ENCODE measurements around the gene RAB3C.
A peak's percentile ranks its signal among the peaks of the same experiment; 100 is the strongest.

The RAB3C gene

GRCh38 chr5:58893551-58893950 lies 310.7 kb downstream of the RAB3C start:
- no peak for TF ChIP-seq CTCF (conservative IDR thresholded peaks at IDR 0.05)
- no peak overlapping the region for H3K27ac ChIP-seq

GRCh38 chr5:58898006-58898405 lies 315.1 kb downstream of the RAB3C start:
- TF ChIP-seq CTCF (conservative IDR thresholded peaks at IDR 0.05): no peak
- no peak overlapping the region for H3K27ac ChIP-seq

GRCh38 chr5:58898538-58898937 lies 315.7 kb downstream of the RAB3C start:
- TF ChIP-seq CTCF (conservative IDR thresholded peaks at IDR 0.05): no peak
- no peak overlapping the region for H3K27ac ChIP-seq

- TF ChIP-seq CTCF (conservative IDR thresholded peaks at IDR 0.05): no peak
- no peak overlapping the region for H3K27ac ChIP-seq
Measured at GRCh38 chr5:58901271-58901670, 318.4 kb downstream of the RAB3C start.

- no peak overlapping the region for H3K27ac ChIP-seq
- no peak for TF ChIP-seq CTCF (conservative IDR thresholded peaks at IDR 0.05)
Measured at GRCh38 chr5:58902305-58902704, 319.4 kb downstream of the RAB3C start.

GRCh38 chr5:58902765-58903164 lies 319.9 kb downstream of the RAB3C start:
- TF ChIP-seq CTCF (conservative IDR thresholded peaks at IDR 0.05): peak; percentile 24; the same call in 1 of the 2 replicates
- no peak overlapping the region for H3K27ac ChIP-seq

GRCh38 chr5:58904737-58905136 lies 321.9 kb downstream of the RAB3C start:
- TF ChIP-seq CTCF (conservative IDR thresholded peaks at IDR 0.05): no peak
- H3K27ac ChIP-seq: no peak overlapping the region

- no peak overlapping the region for H3K27ac ChIP-seq
- no peak for TF ChIP-seq CTCF (conservative IDR thresholded peaks at IDR 0.05)
Measured at GRCh38 chr5:58905944-58906343, 323.1 kb downstream of the RAB3C start.
